ENCODE measurements around the gene TBX3.

The TBX3 gene

GRCh38 chr12:114666746-114667668, 17.0 kb downstream of the TBX3 start:
- ChIA-PET POLR2A (ENCODE audit: low non-redundant PET) (no interaction called here), CTCF (interaction anchor here (0.6 to 0.8 kb wide), 2 partner anchors 1092 to 1251 kb away, joined by 3 read pairs; no protein-coding TSS in a partner anchor)
- no peak for TF ChIP-seq CTCF (conservative IDR thresholded peaks at IDR 0.05; ENCODE audit: low read depth)
- 0 out of 2 replicates have a peak overlapping the region, but pooled peaks have one; percentile 97 for H3K27ac ChIP-seq
- no peak for DNase-seq (ENCODE audit: low spot score)

- H3K27ac ChIP-seq, result no peak overlapping the region
- CTCF ChIA-PET, result interaction anchor here (0.6 to 1.4 kb wide), 8 partner anchors 16 to 1252 kb away, joined by 3 to 5 read pairs (median 4); no protein-coding TSS in a partner anchor
- no peak for DNase-seq (ENCODE audit: low spot score)
- TF ChIP-seq CTCF (conservative IDR thresholded peaks at IDR 0.05; ENCODE audit: low read depth), result no peak
- POLR2A ChIA-PET (ENCODE audit: low non-redundant PET), result no interaction called here
These were observed 18.3 kb downstream of the TBX3 start for GRCh38 chr12:114665411-114666260.

GRCh38 chr12:114664651-114665320, 19.2 kb downstream of the TBX3 start:
- POLR2A ChIA-PET (ENCODE audit: low non-redundant PET), result no interaction called here

GRCh38 chr12:114662512-114663177, 21.3 kb downstream of the TBX3 start:
- DNase-seq (ENCODE audit: low spot score), result peak; percentile 82
- POLR2A ChIA-PET (ENCODE audit: low non-redundant PET), result no interaction called here
- peak; percentile 92 for TF ChIP-seq CTCF (conservative IDR thresholded peaks at IDR 0.05; ENCODE audit: low read depth)
- H3K27ac ChIP-seq, result no peak overlapping the region
- CTCF ChIA-PET, result interaction anchor here (0.6 to 1.0 kb wide), 13 partner anchors 9 to 1255 kb away, joined by 3 to 7 read pairs (median 3); no protein-coding TSS in a partner anchor

More at GRCh38 chr12:114664651-114665320, 19.2 kb downstream of the TBX3 start:
- DNase-seq (ENCODE audit: low spot score), result no peak
- TF ChIP-seq CTCF (conservative IDR thresholded peaks at IDR 0.05; ENCODE audit: low read depth), result no peak
- CTCF ChIA-PET, result interaction anchor here (0.6 to 1.4 kb wide), 6 partner anchors 16 to 1253 kb away, joined by 3 to 5 read pairs (median 4); no protein-coding TSS in a partner anchor
- no peak overlapping the region for H3K27ac ChIP-seq

- ChIA-PET CTCF (interaction anchor here (0.6 kb wide), 1 partner anchor 1195 kb away, joined by 3 read pairs; no protein-coding TSS in a partner anchor), POLR2A (ENCODE audit: low non-redundant PET) (no interaction called here)
- no peak for DNase-seq (ENCODE audit: low spot score)
- no peak for TF ChIP-seq CTCF (conservative IDR thresholded peaks at IDR 0.05; ENCODE audit: low read depth)
- no peak overlapping the region for H3K27ac ChIP-seq
These were observed 22.7 kb downstream of the TBX3 start for GRCh38 chr12:114661245-114661644.
